Activated naive CD8-positive, alpha-beta T cell treated with anti-CD3 and anti-CD28 coated beads, Interleukin-2, amount 50 U/mL, for 24 hours (primary cell): ENCODE measurements around the gene TSPEAR.
"Not testable (repeated sequence)": the region's sequence is repeated elsewhere in the genome, so short reads cannot be mapped to it uniquely, and the experiment has no call there.

Experiments used
- ATAC-seq: fragments of 150-1000 bp; cut with Tn5 transposase; one replicate; pipeline ENCODE4 v1.10.0; 2021
- DNase-seq: peaks from one replicate; pipeline ENCODE4 v3.0.0; 2021
- H3K27ac Mint-ChIP-seq: one replicate; pipeline ENCODE4 v1.8.0; 2021; ENCODE audit warnings: mild to moderate bottlenecking, mixed read lengths
- H3K27me3 Mint-ChIP-seq: one replicate; pipeline ENCODE4 v1.8.0; 2021; ENCODE audit warnings: mixed read lengths
- H3K36me3 Mint-ChIP-seq: one replicate; pipeline ENCODE4 v1.8.0; 2021; ENCODE audit warnings: low read depth, mixed read lengths
- H3K4me1 Mint-ChIP-seq: one replicate; pipeline ENCODE4 v1.8.0; 2021; ENCODE audit warnings: mixed read lengths
- H3K4me3 Mint-ChIP-seq: one replicate; pipeline ENCODE4 v1.8.0; 2021; ENCODE audit warnings: mild to moderate bottlenecking, moderate library complexity, mixed read lengths
- H3K9me3 Mint-ChIP-seq: one replicate; pipeline ENCODE4 v1.8.0; 2021; ENCODE audit warnings: mixed read lengths

TSPEAR gene

DNA sequence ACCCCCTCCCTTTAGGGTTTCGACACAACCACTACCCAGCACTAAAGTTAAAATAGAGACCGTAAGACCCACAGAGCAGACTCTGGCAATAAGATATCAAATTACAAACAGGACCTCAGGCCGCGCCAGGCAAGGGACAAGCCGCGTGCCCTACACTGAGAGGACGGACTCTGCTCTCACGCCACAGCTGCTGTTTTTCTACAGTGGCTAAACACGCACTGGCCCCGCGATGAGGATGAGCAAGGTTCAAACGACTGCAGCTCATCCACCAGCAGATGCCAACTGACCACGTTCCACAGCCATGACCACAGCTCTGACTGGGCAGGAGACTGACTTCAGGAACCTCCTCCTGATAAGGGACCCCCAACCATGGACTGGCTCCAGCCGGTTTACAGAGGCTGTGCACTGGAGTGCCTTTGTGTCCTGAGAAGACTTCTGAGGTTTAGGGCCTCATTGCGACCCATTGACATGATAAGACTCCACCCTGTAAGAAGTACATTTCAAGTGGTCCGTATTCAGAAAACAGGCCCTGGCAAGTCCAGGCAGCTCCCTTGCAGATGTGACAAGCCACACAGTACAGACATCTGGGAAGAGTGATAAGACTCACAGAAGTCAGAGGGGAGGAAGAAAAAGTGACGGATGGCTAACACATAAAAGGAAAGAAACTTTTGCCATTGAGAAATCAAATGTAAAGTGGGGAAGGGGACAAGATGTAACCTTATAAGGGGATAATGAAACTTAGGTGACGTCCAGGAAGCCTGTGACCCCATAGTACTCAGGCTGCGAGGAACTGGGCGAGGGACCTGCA lies 117.6 kb downstream of the TSPEAR start:
- Mint-ChIP-seq H3K4me3 (no peak overlapping the region), H3K27me3 (no peaks in the 10 kb centered on the region), H3K36me3 (no peaks in the 10 kb centered on the region), H3K27ac (no peak overlapping the region), H3K4me1 (no peaks in the 10 kb centered on the region), H3K9me3 (peaks cover 5% of the 10 kb centered on the region)
- ATAC-seq (no peak), DNase-seq (no peak)

DNA sequence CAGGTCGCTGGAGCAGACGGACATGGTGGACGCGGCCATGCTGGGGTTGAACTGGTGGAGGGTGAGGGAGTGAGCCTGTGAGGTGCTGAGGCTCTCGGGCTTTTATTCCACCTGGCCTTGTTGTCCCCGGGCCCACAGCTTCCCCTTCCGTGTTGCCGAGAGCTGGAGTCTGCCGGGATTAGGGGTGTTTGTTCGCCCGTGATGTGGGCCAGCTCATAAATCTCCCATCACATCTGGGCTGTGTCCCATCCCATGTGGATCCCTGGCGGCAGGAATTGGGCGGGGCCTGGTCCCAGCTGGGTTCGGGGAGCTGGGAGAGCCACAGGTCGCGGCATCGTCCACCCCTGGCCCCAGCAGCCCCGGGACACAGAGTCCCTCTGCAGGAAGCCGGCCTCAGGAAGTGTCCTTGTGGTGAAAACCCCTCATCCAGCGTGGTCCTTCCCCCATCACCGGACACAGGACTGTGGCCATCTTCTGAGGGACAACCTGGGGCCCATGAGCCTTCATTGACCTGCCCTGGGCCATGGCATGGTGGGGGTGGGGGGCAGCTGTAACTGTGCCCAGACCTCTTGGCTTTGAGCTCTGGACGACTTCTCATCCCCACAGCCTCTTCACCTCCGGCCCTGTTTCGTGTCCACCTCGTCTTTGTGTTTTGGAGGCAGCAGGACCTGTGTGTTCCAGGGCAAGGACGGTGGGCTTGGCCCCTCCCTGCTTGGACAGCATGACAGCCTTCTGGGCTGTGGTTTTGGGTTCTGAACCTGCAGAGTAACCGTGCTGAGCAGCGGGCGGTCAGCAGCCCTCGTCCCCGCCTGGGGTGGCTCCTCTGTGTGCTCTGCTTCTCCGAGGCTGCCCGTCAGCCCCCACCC lies 118.7 kb downstream of the TSPEAR start, which contains the start of gene KRTAP10-6:
KRTAP10-6 (minus strand) TSS at position 60 of the 866 bp plus-strand sequence; CDS start at position 39, 21 bp downstream.
- Mint-ChIP-seq H3K4me3 (no peak within 1 kb of the TSS), H3K27ac (no peak within 1 kb of the TSS), H3K9me3 (no peaks in the 10 kb centered on the region), H3K27me3 (no peaks in the 10 kb centered on the region), H3K36me3 (no peaks in the 10 kb centered on the region), H3K4me1 (no peaks in the 10 kb centered on the region)
- DNase-seq = no peak
- no peak for ATAC-seq

DNA sequence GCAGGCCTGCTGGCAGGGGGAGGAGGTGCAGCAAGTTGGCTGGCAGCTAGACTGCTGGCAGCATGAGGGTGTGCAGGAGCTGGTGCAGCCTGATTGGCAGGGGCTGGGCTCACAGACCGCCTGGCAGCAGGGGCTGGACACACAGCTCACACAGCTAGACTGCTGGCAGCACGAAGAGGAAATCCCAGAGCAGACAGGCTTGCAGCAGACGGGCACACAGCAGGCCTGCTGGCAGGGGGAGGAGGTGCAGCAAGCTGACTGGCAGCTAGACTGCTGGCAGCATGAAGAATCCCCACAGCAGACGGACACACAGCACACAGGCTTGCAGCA lies 119.6 kb downstream of the TSPEAR start:
- H3K4me1 Mint-ChIP-seq, ATAC-seq, H3K27me3 Mint-ChIP-seq, H3K27ac Mint-ChIP-seq, H3K4me3 Mint-ChIP-seq, DNase-seq, H3K36me3 Mint-ChIP-seq, H3K9me3 Mint-ChIP-seq: not testable (repeated sequence)

DNA sequence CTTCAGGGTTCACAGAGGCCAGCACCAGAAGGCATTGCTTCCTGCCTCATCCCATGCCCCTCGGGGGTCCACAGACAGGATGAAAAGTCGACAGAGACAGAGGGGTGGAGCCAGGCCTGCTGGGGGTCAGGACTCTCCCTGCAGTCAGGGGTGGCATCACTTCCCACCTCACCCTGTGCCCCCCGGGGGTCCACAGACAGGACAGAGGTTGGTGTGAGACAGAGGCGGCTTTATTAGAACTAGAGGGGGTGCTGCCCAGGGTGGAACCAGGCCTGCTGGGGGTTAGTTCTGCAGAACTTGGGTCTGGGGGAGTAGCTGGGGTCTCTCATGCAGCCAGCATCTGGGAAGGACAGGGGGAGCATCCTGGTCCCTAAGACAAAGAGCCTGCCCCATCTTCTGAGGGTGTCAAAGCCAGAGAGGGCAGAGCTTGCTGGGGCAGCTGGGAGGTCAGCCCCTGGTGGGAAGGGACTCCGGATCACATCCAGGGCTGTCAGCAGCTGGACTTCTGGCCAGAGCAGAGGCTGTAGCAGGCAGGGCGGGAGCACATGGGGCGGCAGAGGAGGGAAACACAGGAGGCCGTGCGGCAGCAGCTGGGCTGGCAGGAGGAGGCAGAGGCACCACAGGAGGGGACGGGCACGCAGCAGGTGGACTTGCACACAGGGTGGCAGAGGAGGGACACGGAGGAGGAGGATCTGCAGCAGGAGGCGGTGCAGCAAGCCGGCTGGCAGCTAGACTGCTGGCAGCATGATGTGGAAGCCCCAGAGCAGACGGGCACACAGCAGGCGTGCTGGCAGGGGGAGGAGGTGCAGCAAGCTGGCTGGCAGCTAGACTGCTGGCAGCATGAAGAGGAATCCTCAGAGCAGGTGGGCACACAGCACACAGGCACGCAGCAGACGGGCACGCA lies 120.2 kb downstream of the TSPEAR start:
- not testable (repeated sequence) for H3K9me3 Mint-ChIP-seq, ATAC-seq, H3K4me1 Mint-ChIP-seq, H3K4me3 Mint-ChIP-seq, H3K27me3 Mint-ChIP-seq, DNase-seq, H3K27ac Mint-ChIP-seq, H3K36me3 Mint-ChIP-seq

DNA sequence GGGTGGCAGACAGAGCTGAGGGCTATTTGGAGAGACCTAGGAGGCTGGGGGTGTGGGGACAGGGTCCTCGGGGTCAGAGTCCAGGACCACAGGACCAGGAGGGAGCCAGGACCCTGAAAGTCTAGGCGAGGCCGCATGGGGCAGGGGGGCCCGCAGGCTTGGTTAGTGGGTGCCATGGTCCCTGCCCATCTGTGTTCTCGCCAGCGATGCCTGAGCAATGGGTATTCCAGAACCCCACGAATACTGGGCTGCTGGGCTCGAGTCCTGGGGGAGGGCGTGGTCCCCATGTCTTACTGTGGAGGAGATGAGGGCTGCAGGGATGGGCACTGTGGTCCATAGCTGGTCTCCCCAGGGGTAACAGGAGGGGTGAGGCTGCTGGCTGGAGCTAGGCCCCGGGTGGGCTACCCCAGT lies 121.1 kb downstream of the TSPEAR start:
- Mint-ChIP-seq H3K36me3 (no peaks in the 10 kb centered on the region), H3K27ac (no peak overlapping the region), H3K9me3 (no peaks in the 10 kb centered on the region), H3K4me1 (no peaks in the 10 kb centered on the region), H3K27me3 (peaks cover 8% of the 10 kb centered on the region), H3K4me3 (no peak overlapping the region)
- DNase-seq = no peak
- no peak for ATAC-seq

DNA sequence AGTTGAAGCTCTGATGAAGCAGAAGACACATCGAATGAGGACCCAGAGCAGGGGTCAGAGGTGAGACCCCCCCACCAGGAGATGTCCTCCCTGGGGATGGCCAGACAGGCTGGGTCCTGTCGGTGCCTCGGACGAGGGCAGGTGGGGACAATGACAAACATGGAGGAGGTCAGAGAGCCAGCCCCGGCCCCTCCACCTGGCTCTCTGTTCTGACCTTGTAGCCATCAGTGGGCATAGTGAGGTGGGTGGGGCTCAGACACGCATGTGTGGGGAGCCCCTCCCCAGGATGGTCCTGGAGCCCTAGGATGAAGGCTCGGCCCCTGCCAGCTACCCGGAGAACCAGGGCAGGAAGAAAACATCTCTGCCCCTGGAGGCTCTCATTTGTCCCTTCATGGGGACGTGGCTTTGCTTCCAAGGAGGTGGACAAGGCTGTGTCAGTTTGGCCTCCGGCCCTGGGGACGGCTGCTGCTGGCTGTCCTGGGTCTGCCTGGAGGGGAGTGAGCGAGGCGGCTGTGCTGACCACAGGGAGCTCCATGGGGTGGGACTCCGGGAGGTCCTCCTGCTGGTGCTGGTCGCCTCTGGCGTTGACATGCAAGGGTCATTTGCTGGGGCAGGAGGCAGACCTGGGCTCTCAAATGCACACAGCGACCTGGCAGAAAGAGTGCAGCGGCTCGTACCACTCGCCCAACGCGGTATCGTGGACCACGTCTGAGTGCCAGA lies 121.6 kb downstream of the TSPEAR start:
- DNase-seq (no peak), ATAC-seq (no peak)
- Mint-ChIP-seq H3K4me1 (no peaks in the 10 kb centered on the region), H3K4me3 (no peak overlapping the region), H3K27ac (no peak overlapping the region), H3K36me3 (no peaks in the 10 kb centered on the region), H3K9me3 (no peaks in the 10 kb centered on the region), H3K27me3 (peaks cover 8% of the 10 kb centered on the region)

DNA sequence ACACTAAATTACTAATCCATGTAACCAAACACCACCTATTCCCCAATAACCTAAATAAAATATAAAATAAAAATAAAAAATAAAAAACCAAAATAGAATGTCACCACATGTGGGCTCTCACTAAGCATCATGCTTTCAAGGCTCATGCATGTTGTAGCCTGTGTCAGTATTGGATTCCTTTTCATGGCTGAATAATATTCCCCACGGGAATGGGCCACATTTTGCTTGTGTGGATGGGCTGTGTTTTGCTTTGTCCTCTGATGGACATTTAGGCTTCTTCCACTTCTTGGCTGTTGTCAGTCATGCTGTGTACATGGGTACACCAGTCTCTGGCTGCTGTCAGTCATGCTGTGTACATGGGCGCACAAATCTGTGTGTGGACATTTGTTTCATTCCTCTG lies 122.3 kb downstream of the TSPEAR start:
- H3K27ac Mint-ChIP-seq = no peak overlapping the region
- H3K9me3 Mint-ChIP-seq = no peaks in the 10 kb centered on the region
- ATAC-seq = no peak
- H3K36me3 Mint-ChIP-seq = no peaks in the 10 kb centered on the region
- H3K4me1 Mint-ChIP-seq = no peaks in the 10 kb centered on the region
- no peak for DNase-seq
- no peak overlapping the region for H3K4me3 Mint-ChIP-seq
- H3K27me3 Mint-ChIP-seq = peaks cover 8% of the 10 kb centered on the region

DNA sequence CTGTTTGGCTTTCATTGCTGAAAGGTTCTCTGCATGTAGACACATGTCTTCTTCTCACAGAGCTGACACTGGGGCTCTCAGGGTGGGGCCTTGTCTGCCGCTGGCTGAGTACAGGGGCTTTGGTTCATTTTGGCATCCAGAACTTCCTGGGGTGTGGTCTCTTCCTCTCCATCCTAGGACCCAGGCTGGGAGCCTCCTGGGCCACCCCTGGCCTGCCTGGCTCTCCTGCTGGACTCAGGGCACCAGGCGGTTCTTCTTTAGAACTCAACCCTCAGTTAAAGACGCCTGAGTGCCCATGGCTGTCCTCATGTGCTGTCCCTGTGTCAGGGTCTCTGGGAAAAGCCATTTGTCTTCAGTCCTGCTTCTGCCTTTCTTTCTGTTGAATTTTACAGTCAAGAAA lies 125.5 kb downstream of the TSPEAR start:
- DNase-seq (no peak), ATAC-seq (no peak)
- Mint-ChIP-seq H3K27ac (no peak overlapping the region), H3K27me3 (peaks cover 8% of the 10 kb centered on the region), H3K4me1 (peaks cover 5% of the 10 kb centered on the region), H3K9me3 (peaks cover 9% of the 10 kb centered on the region), H3K36me3 (peaks cover 3% of the 10 kb centered on the region), H3K4me3 (no peak overlapping the region)

DNA sequence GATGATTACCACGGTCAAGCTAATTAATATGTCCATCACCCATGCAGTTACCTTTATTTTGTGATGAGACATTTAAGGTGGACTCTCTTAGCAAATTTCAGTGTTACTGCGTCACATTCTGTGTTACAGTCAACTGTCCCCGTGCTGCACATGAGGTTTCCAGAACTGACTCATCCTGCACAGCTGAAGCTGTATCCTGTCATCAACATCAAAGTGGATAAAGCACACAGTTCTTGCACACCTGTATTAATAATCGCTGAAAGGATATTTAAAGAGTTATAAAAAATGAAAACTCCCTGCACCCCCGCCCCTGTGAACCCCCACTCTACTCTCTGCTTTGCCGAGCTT lies 127.6 kb downstream of the TSPEAR start:
- no peak for DNase-seq
- H3K27ac Mint-ChIP-seq = no peak overlapping the region

DNA sequence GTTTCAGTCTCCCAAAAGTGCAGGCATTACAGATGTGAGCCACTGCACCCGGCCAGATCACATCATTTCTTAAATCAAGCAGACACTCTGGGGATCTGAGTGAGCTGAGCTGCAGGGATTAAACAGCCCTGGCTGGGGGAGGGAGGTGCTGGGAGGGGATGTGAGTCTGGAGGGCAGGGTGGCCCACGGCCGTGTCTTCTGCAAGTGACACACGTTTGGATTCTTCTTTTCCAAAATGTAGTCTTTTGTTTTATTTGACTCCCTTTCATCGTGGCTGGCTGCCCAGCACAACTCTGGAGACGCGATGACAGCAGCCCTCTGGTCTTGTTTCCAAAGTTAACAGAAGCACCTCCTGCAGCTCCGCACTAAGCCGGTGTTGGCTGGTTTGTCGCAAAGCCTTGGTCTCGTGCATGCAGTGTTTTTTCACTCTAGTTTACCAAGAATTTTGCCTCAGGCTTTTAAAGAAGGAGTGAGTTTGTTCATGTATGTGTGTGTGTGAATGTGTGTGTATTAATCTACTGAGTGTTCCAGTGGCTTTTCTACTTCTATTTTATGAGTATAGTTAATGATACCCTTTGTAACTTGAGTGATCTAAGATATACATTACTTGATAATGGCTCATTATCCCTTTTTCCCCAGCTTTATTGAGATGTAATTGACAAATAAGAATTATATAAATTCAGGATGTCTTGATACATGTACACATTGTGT lies 128.1 kb downstream of the TSPEAR start:
- Mint-ChIP-seq H3K4me1 (peaks cover 5% of the 10 kb centered on the region), H3K27me3 (peaks cover 8% of the 10 kb centered on the region), H3K36me3 (peaks cover 3% of the 10 kb centered on the region), H3K9me3 (peaks cover 10% of the 10 kb centered on the region), H3K27ac (no peak overlapping the region), H3K4me3 (no peak overlapping the region)
- DNase-seq = no peak
- ATAC-seq = no peak

More for the DNA sequence above, 127.6 kb downstream of the TSPEAR start:
- peaks cover 3% of the 10 kb centered on the region for H3K36me3 Mint-ChIP-seq
- peaks cover 5% of the 10 kb centered on the region for H3K4me1 Mint-ChIP-seq
- H3K27me3 Mint-ChIP-seq = peaks cover 8% of the 10 kb centered on the region
- no peak overlapping the region for H3K4me3 Mint-ChIP-seq
- ATAC-seq = peak; percentile 40
- H3K9me3 Mint-ChIP-seq = peaks cover 10% of the 10 kb centered on the region

DNA sequence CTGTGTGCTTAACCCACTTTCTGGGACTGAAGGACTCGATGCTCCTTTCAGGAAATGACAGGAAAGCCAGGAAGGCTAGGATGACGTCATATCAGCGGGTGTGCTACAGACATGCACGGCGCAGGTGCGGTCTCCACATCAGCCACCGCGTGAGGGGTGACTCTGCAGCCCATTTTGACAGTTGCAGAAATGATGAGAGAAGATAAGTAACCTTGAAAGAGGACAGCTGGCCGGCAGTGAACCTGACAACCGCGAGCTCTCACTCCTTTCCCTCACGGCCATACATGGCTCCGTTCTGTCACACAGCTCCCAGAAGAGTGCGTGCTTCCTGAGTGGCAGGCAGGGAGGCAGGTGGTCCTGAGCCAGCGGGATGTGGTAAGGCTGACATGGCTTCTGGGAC lies 129.3 kb downstream of the TSPEAR start:
- peaks cover 3% of the 10 kb centered on the region for H3K36me3 Mint-ChIP-seq
- ATAC-seq = no peak
- no peak overlapping the region for H3K4me3 Mint-ChIP-seq
- H3K27ac Mint-ChIP-seq = no peak overlapping the region
- H3K27me3 Mint-ChIP-seq = peaks cover 7% of the 10 kb centered on the region
- no peak for DNase-seq
- H3K4me1 Mint-ChIP-seq = peaks cover 5% of the 10 kb centered on the region
- peaks cover 18% of the 10 kb centered on the region for H3K9me3 Mint-ChIP-seq

DNA sequence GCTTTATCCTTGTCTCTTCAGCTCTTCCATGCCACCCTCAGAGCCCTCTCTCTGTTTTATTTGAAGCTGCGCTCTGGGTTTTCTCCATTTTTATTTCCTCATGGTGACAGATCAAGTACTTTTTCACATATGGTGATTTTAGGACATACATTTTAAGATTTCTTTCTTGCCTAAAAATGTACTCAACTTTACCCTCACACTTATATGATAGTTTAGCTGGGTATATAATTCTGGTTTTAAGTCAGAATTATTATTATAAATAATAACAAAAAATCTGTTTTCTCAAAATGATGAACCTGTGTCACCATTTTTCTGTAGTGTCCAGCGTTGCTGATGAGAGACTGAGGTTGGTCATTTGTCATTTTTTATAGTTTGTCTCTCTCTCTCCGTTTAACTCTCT lies 130.2 kb downstream of the TSPEAR start:
- no peak for DNase-seq

DNA sequence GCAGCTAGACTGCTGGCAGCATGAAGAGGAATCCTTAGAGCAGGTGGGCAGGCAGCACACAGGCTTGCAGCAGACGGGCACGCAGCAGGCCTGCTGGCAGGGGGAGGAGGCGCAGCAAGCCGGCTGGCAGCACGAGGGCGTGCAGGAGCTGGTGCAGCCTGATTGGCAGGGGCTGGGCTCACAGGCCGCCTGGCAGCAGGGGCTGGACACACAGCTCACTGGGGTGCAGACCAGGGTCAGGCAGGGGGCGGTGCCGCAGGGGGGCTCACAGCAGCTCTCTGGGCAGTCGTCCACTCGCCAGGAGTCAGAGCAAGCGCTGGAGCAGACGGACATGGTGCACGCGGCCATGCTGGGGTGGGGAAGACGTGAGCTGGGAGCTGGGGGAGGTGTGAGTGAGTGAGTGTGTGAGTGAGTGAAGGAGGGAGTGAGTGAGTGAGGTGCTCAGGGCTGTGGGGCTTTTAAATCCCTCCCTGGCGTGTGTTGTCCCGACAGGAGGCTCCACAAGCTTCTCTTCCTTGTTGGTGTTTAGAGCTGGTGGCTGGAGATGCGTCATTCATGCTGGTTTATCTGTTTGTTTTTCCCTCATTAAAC lies 131.0 kb downstream of the TSPEAR start, which contains the start of gene KRTAP10-5:
KRTAP10-5 (minus strand) TSS at position 374 of the 591 bp plus-strand sequence; CDS start at position 348, 26 bp downstream.
- not testable (repeated sequence) for H3K27ac Mint-ChIP-seq, H3K4me1 Mint-ChIP-seq, H3K4me3 Mint-ChIP-seq, H3K27me3 Mint-ChIP-seq, DNase-seq, ATAC-seq, H3K36me3 Mint-ChIP-seq
- peaks cover 24% of the 10 kb centered on the region for H3K9me3 Mint-ChIP-seq

More for the DNA sequence above, 130.2 kb downstream of the TSPEAR start:
- no peak overlapping the region for H3K27ac Mint-ChIP-seq
- H3K27me3 Mint-ChIP-seq = no peaks in the 10 kb centered on the region
- H3K4me1 Mint-ChIP-seq = peaks cover 5% of the 10 kb centered on the region
- H3K9me3 Mint-ChIP-seq = peaks cover 24% of the 10 kb centered on the region
- no peak for ATAC-seq
- H3K4me3 Mint-ChIP-seq = no peak overlapping the region
- H3K36me3 Mint-ChIP-seq = peaks cover 3% of the 10 kb centered on the region
